HG03457 (cell line): ENCODE measurements around the gene CXCL8.

Experiments
- ATAC-seq: cut with Tn5 transposase; IDR thresholded peaks from one replicate; pipeline ENCODE4 v1.9.1; 2021; ENCODE audit warnings: moderate number of reproducible peaks; ENCODE audit not compliant: unreplicated experiment

The CXCL8 gene

DNA sequence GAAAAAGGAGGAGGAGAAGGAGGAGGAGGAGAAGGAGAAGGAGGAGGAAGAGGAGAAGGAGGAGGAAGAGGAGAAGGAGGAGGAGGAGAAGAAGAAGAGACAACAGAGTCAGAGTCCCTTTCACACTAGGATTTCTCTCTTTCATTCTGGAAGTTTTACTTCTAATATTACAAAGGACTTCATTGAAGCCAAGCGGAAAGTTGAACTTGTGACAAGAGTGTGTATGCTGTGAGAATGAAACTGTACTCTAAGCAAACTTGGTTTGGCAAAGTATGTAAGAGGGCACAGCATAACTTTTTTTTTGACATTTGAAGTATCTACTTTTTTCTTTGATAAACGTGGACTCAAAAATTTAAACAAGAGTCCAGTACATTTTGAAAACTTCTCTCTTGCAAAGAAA is 48.0 kb downstream of the CXCL8 start:
- no peak for ATAC-seq
